ENCODE measurements around the gene MAP1S. TPM values are rescaled to one million over a fixed set of nuclear protein-coding genes. Genes with fewer than 3 reads are reported as not detected.

The MAP1S gene
- total and polyA plus RNA-seq, 2 of the 13 experiments (the other 11 are each of a cell fraction or from before 2014, with no cell fraction given), result 3.8 to 7.3 TPM

- TF ChIP-seq POGK (CRISPR knock-in tag; conservative IDR thresholded peaks at IDR 0.05) (peak; percentile 68; the same call in 1 of the 2 replicates), EP300 (IDR thresholded peaks at IDR 0.05; ENCODE audit: low read depth in 2 of 2, low read length in 2 of 2) (no peak), EP300 (CRISPR knock-in tag; IDR thresholded peaks at IDR 0.05; ENCODE audit: borderline replicate concordance) (no peak), ZNF580 (CRISPR knock-in tag; IDR thresholded peaks at IDR 0.05; ENCODE audit: borderline replicate concordance, low read depth) (0 out of 2 replicates have a peak, but pooled peaks have one; percentile 54), ZNF556 (CRISPR knock-in tag; IDR thresholded peaks at IDR 0.05; ENCODE audit: borderline replicate concordance) (no peak), ZBTB7A (CRISPR knock-in tag; IDR thresholded peaks at IDR 0.05) (no peak), ZNF549 (CRISPR knock-in tag; IDR thresholded peaks at IDR 0.05) (no peak), ZNF292 (CRISPR knock-in tag; IDR thresholded peaks at IDR 0.05; ENCODE audit: borderline replicate concordance, low read depth) (no peak), ZNF280D (CRISPR knock-in tag; IDR thresholded peaks at IDR 0.05) (no peak), MLX (CRISPR knock-in tag; IDR thresholded peaks at IDR 0.05) (no peak), NAIF1 (CRISPR knock-in tag; IDR thresholded peaks at IDR 0.05; ENCODE audit: borderline replicate concordance) (no peak), SRF (IDR thresholded peaks at IDR 0.05; ENCODE audit: low read depth, low read length) (no peak), ATF2 (CRISPR knock-in tag; IDR thresholded peaks at IDR 0.05) (0 out of 2 replicates have a peak, but pooled peaks have one; percentile 45), SMARCC2 (IDR thresholded peaks at IDR 0.05) (no peak), ZBTB21 (CRISPR knock-in tag; IDR thresholded peaks at IDR 0.05) (no peak), UBTF (CRISPR knock-in tag; IDR thresholded peaks at IDR 0.05) (no peak), ZNF740 (CRISPR knock-in tag; IDR thresholded peaks at IDR 0.05) (peak; percentile 83; the same call in 1 of the 2 replicates), ZNF143 (CRISPR knock-in tag; IDR thresholded peaks at IDR 0.05) (no peak)
Observed at GRCh38 chr19:17687857-17688784, 31.2 kb upstream of the MAP1S start, which contains the start of gene UNC13A (continued).
